Calu3 (cell line): ENCODE results near the gene ACOXL. TPM values are rescaled to one million over a fixed set of nuclear protein-coding genes. Genes with fewer than 3 reads are reported as not detected.

Source experiments
- BruUV-seq: library from RNA; stranded (reverse); fragments of 400-500 nt; replicated peaks from 2 replicates; lab custom pipeline; 2021; lab: Mats Ljungman, UMichigan
- CTCF ChIA-PET: fragments of 300-600 bp; sonication (Branson Sonifier 250); formaldehyde crosslinking; loops from one replicate; lab custom pipeline; 2022; ENCODE audit warnings: antibody characterized with exemption; lab: Charles Lee
- DNase-seq: peaks from one replicate; pipeline ENCODE4 v3.0.0; 2022
- H3K27ac Mint-ChIP-seq: one replicate; pipeline ENCODE4 v1.8.0; 2022; ENCODE audit warnings: mixed read lengths; ENCODE audit not compliant: unreplicated experiment
- H3K27me3 Mint-ChIP-seq: one replicate; pipeline ENCODE4 v1.8.0; 2022; ENCODE audit warnings: mixed read lengths; ENCODE audit not compliant: unreplicated experiment
- H3K36me3 Mint-ChIP-seq: one replicate; pipeline ENCODE4 v1.8.0; 2022; ENCODE audit warnings: mild to moderate bottlenecking, moderate library complexity, mixed read lengths; ENCODE audit not compliant: insufficient read depth, unreplicated experiment
- H3K4me1 Mint-ChIP-seq: one replicate; pipeline ENCODE4 v1.8.0; 2022; ENCODE audit warnings: mild to moderate bottlenecking, low read depth, mixed read lengths; ENCODE audit not compliant: unreplicated experiment
- H3K4me3 Mint-ChIP-seq: one replicate; pipeline ENCODE4 v1.8.0; 2022; ENCODE audit warnings: mild to moderate bottlenecking, low read depth, moderate library complexity, mixed read lengths; ENCODE audit not compliant: unreplicated experiment
- H3K9me3 Mint-ChIP-seq: one replicate; pipeline ENCODE4 v1.8.0; 2022; ENCODE audit warnings: low read depth, mixed read lengths; ENCODE audit not compliant: unreplicated experiment
- intact Hi-C: fragments of 100-400 bp; cut with micrococcal nuclease; formaldehyde crosslinking; loops from one replicate; pipeline ENCODE4 v1.10.0; 2022; ENCODE audit not compliant: unreplicated experiment
- total RNA-seq: library from RNA; stranded (reverse); gene quantifications from 2 replicates; pipeline ENCODE4 v1.2.3, GENCODE V29; 2022
- TF ChIP-seq, protein P1 (sequence below): fragments of 200-600 bp; IDR thresholded peaks from one replicate; pipeline ENCODE4 v1.8.0; 2022; ENCODE audit warnings: antibody characterized with exemption; ENCODE audit not compliant: unreplicated experiment

The ACOXL gene
- total RNA-seq, 1 experiment from 2014 or later = 2.7 TPM

DNA sequence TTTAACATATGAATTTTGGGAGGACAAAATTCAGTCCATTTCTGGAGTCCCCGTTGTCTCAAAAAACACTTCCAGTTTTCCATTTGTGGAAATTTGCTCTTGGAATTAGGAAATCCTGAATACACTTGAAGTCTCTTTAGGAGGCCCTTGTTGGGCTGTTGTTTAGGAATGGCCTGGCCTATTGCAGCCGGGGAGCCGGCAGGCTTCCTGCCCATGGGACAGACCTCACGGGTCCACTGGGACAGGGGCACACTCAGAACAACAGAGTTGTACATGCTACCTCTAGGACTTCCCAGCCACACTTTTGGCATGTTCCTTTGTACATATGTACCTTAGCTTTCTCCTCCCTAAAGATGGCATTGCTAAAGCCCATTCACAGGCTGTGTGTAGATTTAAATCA, 57.3 kb downstream of the ACOXL start:
- Mint-ChIP-seq H3K27me3 (peaks cover 94% of the 10 kb centered on the region), H3K27ac (no peak overlapping the region), H3K4me1 (no peaks in the 10 kb centered on the region), H3K36me3 (no peaks in the 10 kb centered on the region), H3K4me3 (no peak overlapping the region), H3K9me3 (no peaks in the 10 kb centered on the region)
- TF ChIP-seq, protein P1, sequence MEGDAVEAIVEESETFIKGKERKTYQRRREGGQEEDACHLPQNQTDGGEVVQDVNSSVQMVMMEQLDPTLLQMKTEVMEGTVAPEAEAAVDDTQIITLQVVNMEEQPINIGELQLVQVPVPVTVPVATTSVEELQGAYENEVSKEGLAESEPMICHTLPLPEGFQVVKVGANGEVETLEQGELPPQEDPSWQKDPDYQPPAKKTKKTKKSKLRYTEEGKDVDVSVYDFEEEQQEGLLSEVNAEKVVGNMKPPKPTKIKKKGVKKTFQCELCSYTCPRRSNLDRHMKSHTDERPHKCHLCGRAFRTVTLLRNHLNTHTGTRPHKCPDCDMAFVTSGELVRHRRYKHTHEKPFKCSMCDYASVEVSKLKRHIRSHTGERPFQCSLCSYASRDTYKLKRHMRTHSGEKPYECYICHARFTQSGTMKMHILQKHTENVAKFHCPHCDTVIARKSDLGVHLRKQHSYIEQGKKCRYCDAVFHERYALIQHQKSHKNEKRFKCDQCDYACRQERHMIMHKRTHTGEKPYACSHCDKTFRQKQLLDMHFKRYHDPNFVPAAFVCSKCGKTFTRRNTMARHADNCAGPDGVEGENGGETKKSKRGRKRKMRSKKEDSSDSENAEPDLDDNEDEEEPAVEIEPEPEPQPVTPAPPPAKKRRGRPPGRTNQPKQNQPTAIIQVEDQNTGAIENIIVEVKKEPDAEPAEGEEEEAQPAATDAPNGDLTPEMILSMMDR = no peak
- CTCF ChIA-PET = no interaction called here
- intact Hi-C loops = no loop called here
- DNase-seq = no peak
- no TSS peak for BruUV-seq

DNA sequence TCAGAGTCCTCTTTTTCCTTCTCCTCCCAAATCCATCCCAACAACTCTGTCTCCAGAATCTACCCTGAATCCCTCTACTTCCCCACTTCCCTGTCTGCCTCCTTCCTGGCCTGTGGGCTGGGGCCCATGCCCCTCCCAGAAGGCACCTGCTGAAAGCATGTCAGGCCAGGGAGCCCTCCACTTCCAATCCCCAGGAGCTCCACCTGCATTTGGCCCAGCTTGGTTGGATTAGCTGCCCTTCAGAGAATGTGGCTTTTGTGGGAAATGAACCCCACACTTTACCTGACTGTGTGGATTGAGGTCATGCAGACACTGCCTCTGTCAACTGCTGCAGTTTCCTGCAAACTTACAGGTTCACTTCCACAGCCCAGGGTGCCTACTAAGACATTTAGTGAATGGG, 58.5 kb downstream of the ACOXL start:
- CTCF ChIA-PET = no interaction called here
- Mint-ChIP-seq H3K4me3 (no peak overlapping the region), H3K9me3 (no peaks in the 10 kb centered on the region), H3K27me3 (peaks cover 100% of the 10 kb centered on the region), H3K36me3 (no peaks in the 10 kb centered on the region), H3K27ac (no peak overlapping the region), H3K4me1 (no peaks in the 10 kb centered on the region)
- intact Hi-C loops = no loop called here
- no peak for DNase-seq
- TF ChIP-seq, protein P1 = no peak
- no TSS peak for BruUV-seq

DNA sequence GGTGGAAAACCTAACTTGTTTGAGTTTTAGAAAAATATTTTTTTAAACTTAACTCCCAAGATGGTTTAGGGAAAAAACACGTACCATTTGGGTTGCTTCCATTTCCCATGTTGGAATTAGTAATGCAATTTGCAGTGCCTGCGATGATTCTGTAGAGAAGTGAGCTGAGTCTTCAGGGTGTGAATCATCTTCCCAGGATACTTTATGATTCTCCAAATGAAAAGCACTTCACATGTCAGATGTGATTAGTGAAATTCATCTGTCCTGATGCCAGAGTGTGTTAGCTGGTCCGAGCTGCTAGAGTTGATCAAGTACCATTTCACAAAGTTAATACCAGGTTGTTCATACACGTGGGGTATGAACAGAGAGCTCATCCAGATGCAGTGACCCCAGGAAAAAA, 59.1 kb downstream of the ACOXL start:
- Mint-ChIP-seq H3K27ac (no peak overlapping the region), H3K27me3 (peaks cover 100% of the 10 kb centered on the region), H3K4me1 (no peaks in the 10 kb centered on the region), H3K36me3 (no peaks in the 10 kb centered on the region), H3K4me3 (no peak overlapping the region), H3K9me3 (no peaks in the 10 kb centered on the region)
- intact Hi-C loops = no loop called here
- CTCF ChIA-PET = interaction anchor here (0.9 to 1.2 kb wide), 2 partner anchors 9 to 15 kb away, joined by 3 read pairs; no protein-coding TSS in a partner anchor
- TF ChIP-seq, protein P1 = no peak
- no peak for DNase-seq
- no TSS peak for BruUV-seq

DNA sequence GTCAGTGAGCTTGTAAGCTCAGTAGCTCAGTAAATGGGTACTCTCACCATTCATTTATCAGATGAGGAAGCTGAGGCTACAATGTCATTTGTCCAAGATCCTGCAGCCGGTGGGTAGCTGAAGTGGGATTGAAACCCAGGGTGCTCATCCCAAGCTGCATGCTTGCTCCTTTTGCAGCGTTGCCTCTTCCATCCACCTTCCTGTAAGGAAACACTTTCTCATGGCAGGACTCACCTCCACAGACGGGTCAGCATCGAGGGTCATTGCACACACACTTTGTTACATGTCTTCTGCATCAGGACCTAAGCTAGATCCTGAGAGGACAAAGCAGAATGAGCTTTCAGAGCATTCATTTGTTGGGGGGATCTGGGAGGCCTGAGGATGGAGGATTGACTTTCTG, 60.7 kb downstream of the ACOXL start:
- Mint-ChIP-seq H3K9me3 (no peaks in the 10 kb centered on the region), H3K36me3 (no peaks in the 10 kb centered on the region), H3K4me3 (no peak overlapping the region), H3K27me3 (peaks cover 100% of the 10 kb centered on the region), H3K27ac (no peak overlapping the region), H3K4me1 (no peaks in the 10 kb centered on the region)
- CTCF ChIA-PET = no interaction called here
- intact Hi-C loops = no loop called here
- no peak for DNase-seq
- BruUV-seq = no TSS peak
- TF ChIP-seq, protein P1 = peak; percentile 30
